Right lobe of liver (tissue), 6 donors: Measurements from ENCODE around the gene CCL2. TPM values are rescaled to one million over a fixed set of nuclear protein-coding genes. Genes with fewer than 3 reads are reported as not detected.
A peak's percentile ranks its signal among the peaks of the same experiment; 100 is the strongest.

Experiments used
- ATAC-seq, 4 donors: fragments of 200-7000 bp; cut with Tn5 transposase; one replicate each; pipeline ENCODE4 v1.9.1; 2020; ENCODE audit warnings: mild to moderate bottlenecking in 4 of 4, moderate library complexity in 4 of 4
- DNase-seq, 3 donors: peaks; one replicate each; pipeline ENCODE4 v3.0.0-alpha.2; 2020
- H3K27ac ChIP-seq, 3 donors: fragments of 200-600 bp; one replicate each; pipeline ENCODE4 v1.8.0; 2022
- H3K27me3 ChIP-seq, 2 donors: fragments of 200-600 bp; one replicate each; pipeline ENCODE4 v1.8.0; 2022
- H3K36me3 ChIP-seq, 4 donors: fragments of 200-600 bp; sonication (generic) in 1 of 4; one replicate each; pipeline versions ENCODE4 v1.5.1 to v1.8.0; 2017 to 2022; ENCODE audit warnings: control low read depth in 1 of 4
- H3K4me1 ChIP-seq, 4 donors: fragments of 200-600 bp; sonication (generic) in 1 of 4; one replicate each; pipeline versions ENCODE4 v1.5.1 to v1.8.0; 2017 to 2022; ENCODE audit warnings: control low read depth in 1 of 4
- H3K4me3 ChIP-seq, 3 donors: fragments of 200-600 bp; one replicate each; pipeline ENCODE4 v1.8.0; 2022
- H3K9me3 ChIP-seq, 4 donors: fragments of 200-600 bp; sonication (generic) in 1 of 4; one replicate each; pipeline versions ENCODE4 v1.5.1 to v1.8.0; 2017 to 2022; ENCODE audit warnings: control low read depth in 1 of 4
- POLR2A ChIP-seq: fragments of 450-650 bp; IDR thresholded peaks from one replicate; pipeline ENCODE4 v1.6.1; 2017; ENCODE audit warnings: antibody characterized with exemption, mild to moderate bottlenecking
- WGBS: methylation state at CpG from one replicate; pipeline ENCODE4 v1.1.6; 2018; ENCODE audit warnings: low coverage, low lambda C conversion rate; ENCODE audit not compliant: insufficient coverage; ENCODE audit errors: missing lambda C conversion rate; 5-methylcytosine and 5-hydroxymethylcytosine counted together
- intact Hi-C, 2 donors: fragments of 100-400 bp; cut with DNase I; formaldehyde crosslinking; loops; one replicate each; pipeline versions ENCODE4 v1.11.2 to v1.14.1; 2022
- total RNA-seq, 6 experiments: library from RNA; depleted of rRNA in 2 of 6; stranded (reverse); fragments of >200 nt in 2 of 6; fragmentation: NEBNext Ultra II Directional in 3 of 6; extraction: Animal tissue kit (Norgen Biotek cat#: 25700) in 3 of 6; gene quantifications; one replicate each; pipeline versions ENCODE4 v1.1.0 to v1.2.4, GENCODE V29; 2016 to 2023
- TF ChIP-seq, protein P1 (sequence below), 4 donors: fragments of 200-600 bp in 3 of 4; fragments of 450-650 bp in 1 of 4; IDR thresholded peaks; one replicate each; pipeline versions ENCODE4 v1.5.1 to v1.8.0; 2016 to 2022; ENCODE audit warnings: antibody characterized with exemption in 4 of 4, mild to moderate bottlenecking in 2 of 4
- donor health status: DM: no; HTN: yes; CAD: no.
- donor health status: DM: no; HTN: no; CAD: no.
- donor health status: DM: no; HTN: no; CAD: no.
- donor health status: DM: no; HTN: yes; CAD: no.
- donor health status: DM: no; HTN: yes; CAD: no.

CCL2 gene
- total RNA-seq, 6 experiments from 2014 or later, result 0.66 to 32.2 (median 3.8) TPM

GRCh38 chr17:34260861-34261260 lies 5.8 kb downstream of the CCL2 start:
- intact Hi-C loops, result no loop called here
- 31% methylated on average over 4 of the region's 4 CpGs for WGBS
- DNase-seq, result no peak
- H3K36me3 ChIP-seq, result no peaks in the 10 kb centered on the region
- no peaks in the 10 kb centered on the region for H3K9me3 ChIP-seq
- no peak for ATAC-seq
- no peak overlapping the region for H3K4me3 ChIP-seq
- no peaks in the 10 kb centered on the region for H3K27me3 ChIP-seq
- TF ChIP-seq, protein P1, sequence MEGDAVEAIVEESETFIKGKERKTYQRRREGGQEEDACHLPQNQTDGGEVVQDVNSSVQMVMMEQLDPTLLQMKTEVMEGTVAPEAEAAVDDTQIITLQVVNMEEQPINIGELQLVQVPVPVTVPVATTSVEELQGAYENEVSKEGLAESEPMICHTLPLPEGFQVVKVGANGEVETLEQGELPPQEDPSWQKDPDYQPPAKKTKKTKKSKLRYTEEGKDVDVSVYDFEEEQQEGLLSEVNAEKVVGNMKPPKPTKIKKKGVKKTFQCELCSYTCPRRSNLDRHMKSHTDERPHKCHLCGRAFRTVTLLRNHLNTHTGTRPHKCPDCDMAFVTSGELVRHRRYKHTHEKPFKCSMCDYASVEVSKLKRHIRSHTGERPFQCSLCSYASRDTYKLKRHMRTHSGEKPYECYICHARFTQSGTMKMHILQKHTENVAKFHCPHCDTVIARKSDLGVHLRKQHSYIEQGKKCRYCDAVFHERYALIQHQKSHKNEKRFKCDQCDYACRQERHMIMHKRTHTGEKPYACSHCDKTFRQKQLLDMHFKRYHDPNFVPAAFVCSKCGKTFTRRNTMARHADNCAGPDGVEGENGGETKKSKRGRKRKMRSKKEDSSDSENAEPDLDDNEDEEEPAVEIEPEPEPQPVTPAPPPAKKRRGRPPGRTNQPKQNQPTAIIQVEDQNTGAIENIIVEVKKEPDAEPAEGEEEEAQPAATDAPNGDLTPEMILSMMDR (IDR thresholded peaks at IDR 0.05), result no peak
- no peak for TF ChIP-seq POLR2A
- no peaks in the 10 kb centered on the region for H3K4me1 ChIP-seq
- H3K27ac ChIP-seq, result no peak overlapping the region

DNA sequence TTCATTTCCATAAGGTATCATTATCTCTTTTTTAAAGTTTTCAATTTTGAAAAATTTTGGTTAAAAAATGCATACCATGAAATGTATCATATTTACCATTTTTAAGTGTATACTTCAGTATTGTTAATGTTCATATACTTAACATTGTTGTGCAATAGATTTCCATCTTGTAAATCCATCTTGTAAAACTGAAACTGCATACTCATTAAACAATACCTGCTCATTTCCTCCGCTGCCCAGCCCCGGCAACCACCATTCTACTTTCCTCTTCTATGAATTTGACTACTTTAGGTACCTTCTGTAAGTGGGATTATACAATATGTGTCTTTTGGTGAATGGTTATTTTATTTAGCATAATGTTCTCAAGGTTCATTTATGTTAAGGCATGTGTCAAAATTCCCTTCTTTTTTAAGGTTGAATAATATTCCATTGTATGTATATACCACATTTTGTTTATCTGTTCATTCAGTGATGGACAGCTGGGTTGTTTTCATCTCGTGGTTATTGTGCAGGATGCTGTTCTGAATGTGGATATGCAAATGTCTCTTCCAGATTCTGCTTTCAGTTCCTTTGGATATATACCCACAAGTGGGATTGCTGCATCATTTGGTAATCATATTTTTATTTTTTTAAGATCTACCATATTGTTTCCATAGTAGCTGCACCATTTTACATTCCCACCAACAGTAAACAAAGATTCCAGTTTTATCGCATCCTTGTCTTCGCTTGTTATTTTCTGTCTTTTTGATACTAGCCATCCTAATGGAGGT lies 6.7 kb downstream of the CCL2 start:
- H3K4me1 ChIP-seq, result no peaks in the 10 kb centered on the region
- no peak for TF ChIP-seq POLR2A
- TF ChIP-seq, protein P1 (IDR thresholded peaks at IDR 0.05), result no peak
- ATAC-seq (no peak), DNase-seq (no peak)
- 68% methylated on average over 5 of the region's 5 CpGs for WGBS
- no peak overlapping the region for H3K27ac ChIP-seq
- intact Hi-C loops, result no loop called here
- H3K27me3 ChIP-seq, result no peaks in the 10 kb centered on the region
- no peaks in the 10 kb centered on the region for H3K36me3 ChIP-seq
- H3K4me3 ChIP-seq, result no peak overlapping the region
- H3K9me3 ChIP-seq, result no peaks in the 10 kb centered on the region

DNA sequence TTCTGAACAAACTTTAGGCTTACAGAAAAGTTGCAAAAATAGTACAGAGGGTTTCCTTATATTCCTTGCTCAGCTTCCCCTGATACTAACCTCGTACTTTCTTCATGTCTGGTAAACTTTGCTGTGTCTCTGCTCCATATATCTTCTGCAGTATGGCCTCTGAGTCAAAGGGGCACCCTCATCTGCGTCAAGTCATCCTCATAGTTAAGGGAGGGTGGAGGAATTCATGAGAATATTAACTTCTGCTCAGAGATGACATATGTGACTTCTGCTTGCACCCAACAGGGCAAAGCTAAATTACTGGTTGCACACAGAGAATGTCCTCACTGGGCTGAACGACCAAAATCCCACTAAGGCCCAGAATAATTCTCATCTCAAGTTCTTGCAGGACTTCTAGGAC lies 10.6 kb downstream of the CCL2 start:
- 25% methylated on average over 3 of the region's 3 CpGs for WGBS
- no peak for DNase-seq
- H3K27me3 ChIP-seq, result no peaks in the 10 kb centered on the region
- H3K27ac ChIP-seq, result no peak overlapping the region
- TF ChIP-seq, protein P1 (IDR thresholded peaks at IDR 0.05), result no peak
- no peak for TF ChIP-seq POLR2A
- H3K4me1 ChIP-seq, result no peaks in the 10 kb centered on the region
- H3K36me3 ChIP-seq, result no peaks in the 10 kb centered on the region
- intact Hi-C loops, result no loop called here
- ATAC-seq, result no peak
- H3K9me3 ChIP-seq, result no peaks in the 10 kb centered on the region
- H3K4me3 ChIP-seq, result no peak overlapping the region

DNA sequence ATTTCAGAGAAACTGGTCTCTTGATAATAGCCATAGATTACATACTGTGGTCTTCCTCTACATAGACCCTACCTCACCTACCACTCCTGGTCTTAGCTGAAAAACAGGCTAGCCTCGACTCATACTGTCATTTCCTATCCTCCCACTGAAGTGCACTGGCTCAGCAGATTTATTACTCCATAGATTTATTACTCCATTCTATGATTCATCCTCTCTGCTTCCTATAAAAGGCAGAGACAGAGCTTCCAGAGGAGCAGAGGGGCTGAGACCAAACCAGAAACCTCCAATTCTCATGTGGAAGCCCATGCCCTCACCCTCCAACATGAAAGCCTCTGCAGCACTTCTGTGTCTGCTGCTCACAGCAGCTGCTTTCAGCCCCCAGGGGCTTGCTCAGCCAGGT lies 14.9 kb downstream of the CCL2 start, which contains the start of gene CCL7:
Gene CCL7, plus strand, starts transcription at position 253 of the 400 bp plus-strand sequence. Its CDS starts 70 bp downstream, at position 323.
- intact Hi-C loops, result no loop called here
- Histone ChIP-seq H3K36me3 (no peaks in the 10 kb centered on the region), H3K4me1 (no peaks in the 10 kb centered on the region), H3K27ac (no peak within 1 kb of the TSS), H3K27me3 (no peaks in the 10 kb centered on the region), H3K4me3 (no peak within 1 kb of the TSS), H3K9me3 (no peaks in the 10 kb centered on the region)
- ATAC-seq (no peak), DNase-seq (no peak)
- no peak for TF ChIP-seq POLR2A
- 6% methylated on average over 1 of the region's 1 CpG for WGBS

GRCh38 chr17:34275881-34276280 lies 20.8 kb downstream of the CCL2 start:
- WGBS, result 36% methylated on average over 1 of the region's 1 CpG
- peak in 1 of 4 donors; percentile 39 for ATAC-seq
- TF ChIP-seq, protein P1 (IDR thresholded peaks at IDR 0.05), result no peak
- TF ChIP-seq POLR2A, result no peak
- H3K27me3 ChIP-seq, result no peaks in the 10 kb centered on the region
- H3K4me1 ChIP-seq, result no peaks in the 10 kb centered on the region
- intact Hi-C loops, result no loop called here
- no peak for DNase-seq
- H3K27ac ChIP-seq, result no peak overlapping the region
- no peaks in the 10 kb centered on the region for H3K9me3 ChIP-seq
- H3K36me3 ChIP-seq, result no peaks in the 10 kb centered on the region
- H3K4me3 ChIP-seq, result no peak overlapping the region
